Vagina (tissue), 2 donors: Measurements from ENCODE around the gene SYT13.

Source experiments
- CTCF ChIP-seq, 3 experiments: fragments of 450-650 bp in 2 of 3; fragments of 200-600 bp in 1 of 3; sonication (generic) in 1 of 3; IDR thresholded peaks; one replicate each; pipeline ENCODE4 v1.5.1; 2017 to 2019; ENCODE audit warnings: antibody characterized with exemption in 3 of 3, mild to moderate bottlenecking in 2 of 3, moderate library complexity in 2 of 3
- POLR2A ChIP-seq, 2 donors: fragments of 450-650 bp; IDR thresholded peaks; one replicate each; pipeline ENCODE4 v1.6.1; 2017; ENCODE audit warnings: antibody characterized with exemption in 2 of 2, mild to moderate bottlenecking in 2 of 2, moderate library complexity in 2 of 2

- TF ChIP-seq CTCF (IDR thresholded peaks at IDR 0.05) (no peak), POLR2A (IDR thresholded peaks at IDR 0.05) (no peak)
Measured at GRCh38 chr11:45248501-45249011, 37.6 kb downstream of the SYT13 start.
